ENCODE results near the gene ARMC9.
"Not testable (repeated sequence)": the region's sequence is repeated elsewhere in the genome, so short reads cannot be mapped to it uniquely, and the experiment has no call there.

Gene ARMC9

GRCh38 chr2:231198291-231199173, at the start of gene ARMC9:
ARMC9 (plus strand) TSS chr2:231198631; CDS start chr2:231206239, 7,608 bp downstream.
- peak; percentile 66 to 68 for DNase-seq (ENCODE audit: extremely low read depth in 1 of 2, low read depth in 1 of 2)

- no peak for DNase-seq (ENCODE audit: extremely low read depth in 1 of 2, low read depth in 1 of 2)
Measured at GRCh38 chr2:231152800-231153557, 45.5 kb upstream of the ARMC9 start.

GRCh38 chr2:231159306-231159705, 39.1 kb upstream of the ARMC9 start:
- no peak for DNase-seq (ENCODE audit: extremely low read depth in 1 of 2, low read depth in 1 of 2)

GRCh38 chr2:231160701-231161100, 37.7 kb upstream of the ARMC9 start:
- DNase-seq (ENCODE audit: extremely low read depth in 1 of 2, low read depth in 1 of 2), result no peak

GRCh38 chr2:231161252-231161839, 37.1 kb upstream of the ARMC9 start:
- no peak for DNase-seq (ENCODE audit: extremely low read depth in 1 of 2, low read depth in 1 of 2)

GRCh38 chr2:231161877-231162329, 36.5 kb upstream of the ARMC9 start:
- no peak for DNase-seq (ENCODE audit: extremely low read depth in 1 of 2, low read depth in 1 of 2)

- no peak for DNase-seq (ENCODE audit: extremely low read depth in 1 of 2, low read depth in 1 of 2)
Measured at GRCh38 chr2:231163011-231163410, 35.4 kb upstream of the ARMC9 start.

GRCh38 chr2:231163414-231164095, 34.9 kb upstream of the ARMC9 start:
- no peak for DNase-seq (ENCODE audit: extremely low read depth in 1 of 2, low read depth in 1 of 2)

- no peak for DNase-seq (ENCODE audit: extremely low read depth in 1 of 2, low read depth in 1 of 2)
Measured at GRCh38 chr2:231167745-231168459, 30.5 kb upstream of the ARMC9 start.

GRCh38 chr2:231168460-231169139, 29.8 kb upstream of the ARMC9 start:
- no peak for DNase-seq (ENCODE audit: extremely low read depth in 1 of 2, low read depth in 1 of 2)

GRCh38 chr2:231169488-231169887, 28.9 kb upstream of the ARMC9 start:
- no peak for DNase-seq (ENCODE audit: extremely low read depth in 1 of 2, low read depth in 1 of 2)

- DNase-seq (ENCODE audit: extremely low read depth in 1 of 2, low read depth in 1 of 2), result no peak
Measured at GRCh38 chr2:231170055-231170454, 28.4 kb upstream of the ARMC9 start.

GRCh38 chr2:231172025-231172424, 26.4 kb upstream of the ARMC9 start:
- no peak for DNase-seq (ENCODE audit: extremely low read depth in 1 of 2, low read depth in 1 of 2)

GRCh38 chr2:231174211-231174651, 24.2 kb upstream of the ARMC9 start:
- no peak for DNase-seq (ENCODE audit: extremely low read depth in 1 of 2, low read depth in 1 of 2)

GRCh38 chr2:231176066-231176465, 22.4 kb upstream of the ARMC9 start:
- DNase-seq (ENCODE audit: extremely low read depth in 1 of 2, low read depth in 1 of 2), result no peak

GRCh38 chr2:231177156-231178025, 21.0 kb upstream of the ARMC9 start:
- no peak for DNase-seq (ENCODE audit: extremely low read depth in 1 of 2, low read depth in 1 of 2)

- not testable (repeated sequence) for DNase-seq (ENCODE audit: extremely low read depth in 1 of 2, low read depth in 1 of 2)
Measured at GRCh38 chr2:231178805-231179204, 19.6 kb upstream of the ARMC9 start.

GRCh38 chr2:231181860-231182512, 16.4 kb upstream of the ARMC9 start:
- no peak for DNase-seq (ENCODE audit: extremely low read depth in 1 of 2, low read depth in 1 of 2)
